ENCODE measurements around the gene WDR45B. TPM values are rescaled to one million over a fixed set of nuclear protein-coding genes. Genes with fewer than 3 reads are reported as not detected.

WDR45B gene
- total RNA-seq, 4 donors from 2014 or later, result 68.1 to 111 (median 83.2) TPM

DNA sequence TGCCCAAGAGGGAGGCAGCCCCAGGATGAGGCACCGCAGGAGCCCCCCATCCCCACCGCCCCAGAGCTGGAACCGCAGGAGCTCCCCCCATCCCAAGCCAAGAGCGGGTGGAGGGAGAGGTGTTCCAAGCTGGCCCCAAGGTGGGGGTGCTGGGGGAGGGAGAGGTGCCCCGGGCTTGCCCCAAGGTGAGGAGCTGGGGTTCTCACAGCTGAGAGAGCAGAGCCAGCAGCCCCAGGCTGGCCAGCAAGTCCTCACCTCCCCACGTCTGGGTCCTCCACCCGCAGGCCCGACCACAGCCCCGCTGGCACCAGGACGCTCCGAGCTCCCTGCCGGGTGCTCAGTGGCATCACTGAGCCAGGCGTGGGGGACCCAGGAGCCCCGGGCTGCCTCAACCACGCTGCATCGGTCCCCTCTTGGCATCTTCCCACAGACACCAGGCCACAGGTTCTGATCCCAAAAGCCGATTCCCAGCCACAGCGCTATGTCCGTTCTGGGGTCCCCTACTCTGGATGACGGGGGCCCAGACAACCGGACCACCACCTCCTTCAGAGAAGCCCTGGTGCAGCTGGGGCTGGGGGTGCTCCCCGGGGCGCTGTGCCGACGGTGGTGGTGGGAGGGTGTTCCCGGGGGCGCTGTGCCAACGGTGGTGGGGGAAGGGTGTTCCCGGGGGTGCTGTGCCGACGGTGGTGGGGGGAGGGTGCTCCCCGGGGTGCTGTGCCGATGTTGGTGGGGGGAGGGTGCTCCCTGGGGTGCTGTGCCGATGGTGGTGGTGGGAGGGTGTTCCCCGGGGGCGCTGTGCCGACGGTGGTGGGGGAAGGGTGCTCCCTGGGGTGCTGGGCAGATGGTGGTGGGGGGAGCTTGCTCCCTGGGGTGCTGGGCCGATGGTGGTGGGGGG is 15.4 kb upstream of the WDR45B start:
- no peak for DNase-seq (ENCODE audit: low spot score in 2 of 2)
- intact Hi-C loops (cut with DNase I; ENCODE audit: low total_unique reads), result no loop called here
- TF ChIP-seq, protein P1, sequence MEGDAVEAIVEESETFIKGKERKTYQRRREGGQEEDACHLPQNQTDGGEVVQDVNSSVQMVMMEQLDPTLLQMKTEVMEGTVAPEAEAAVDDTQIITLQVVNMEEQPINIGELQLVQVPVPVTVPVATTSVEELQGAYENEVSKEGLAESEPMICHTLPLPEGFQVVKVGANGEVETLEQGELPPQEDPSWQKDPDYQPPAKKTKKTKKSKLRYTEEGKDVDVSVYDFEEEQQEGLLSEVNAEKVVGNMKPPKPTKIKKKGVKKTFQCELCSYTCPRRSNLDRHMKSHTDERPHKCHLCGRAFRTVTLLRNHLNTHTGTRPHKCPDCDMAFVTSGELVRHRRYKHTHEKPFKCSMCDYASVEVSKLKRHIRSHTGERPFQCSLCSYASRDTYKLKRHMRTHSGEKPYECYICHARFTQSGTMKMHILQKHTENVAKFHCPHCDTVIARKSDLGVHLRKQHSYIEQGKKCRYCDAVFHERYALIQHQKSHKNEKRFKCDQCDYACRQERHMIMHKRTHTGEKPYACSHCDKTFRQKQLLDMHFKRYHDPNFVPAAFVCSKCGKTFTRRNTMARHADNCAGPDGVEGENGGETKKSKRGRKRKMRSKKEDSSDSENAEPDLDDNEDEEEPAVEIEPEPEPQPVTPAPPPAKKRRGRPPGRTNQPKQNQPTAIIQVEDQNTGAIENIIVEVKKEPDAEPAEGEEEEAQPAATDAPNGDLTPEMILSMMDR (IDR thresholded peaks at IDR 0.05), result no peak
- no peak for TF ChIP-seq POLR2A (IDR thresholded peaks at IDR 0.05)
- no peak overlapping the region for H3K4me3 ChIP-seq (ENCODE audit: low read depth, poor library complexity, severe bottlenecking)
- WGBS, 2 donors, result 60 to 89% methylated on average over 4 to 22 of the region's 39 CpGs

DNA sequence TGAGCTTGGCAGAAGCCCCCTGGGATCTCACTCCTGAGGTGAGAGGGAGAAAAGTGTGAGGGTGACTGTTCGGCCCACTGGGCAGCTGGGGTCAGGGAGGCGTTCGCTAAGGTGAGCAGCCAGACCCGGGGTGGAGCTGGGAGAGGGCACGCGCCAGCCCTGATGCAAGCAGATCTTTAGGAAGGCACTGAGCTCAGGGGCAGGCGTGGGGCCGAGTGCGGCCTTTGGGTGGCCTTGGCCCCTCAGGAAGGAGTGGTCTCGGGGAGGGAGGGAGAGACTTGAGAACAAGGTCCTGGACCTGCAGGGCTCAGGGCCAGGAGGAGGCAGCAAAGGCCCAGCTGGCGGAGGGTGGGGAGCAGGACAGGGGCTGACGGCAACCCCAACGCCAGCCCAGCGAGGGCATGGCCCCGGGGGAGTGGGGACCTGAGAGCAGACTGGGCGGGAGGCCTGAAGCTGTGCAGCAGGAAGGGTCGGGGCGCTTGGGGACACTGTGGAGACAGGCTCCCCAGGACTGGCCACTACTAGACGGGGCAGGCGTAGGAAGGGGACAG is 14.5 kb upstream of the WDR45B start:
- no peak for DNase-seq (ENCODE audit: low spot score in 2 of 2)
- TF ChIP-seq, protein P1 (IDR thresholded peaks at IDR 0.05), result no peak
- TF ChIP-seq POLR2A (IDR thresholded peaks at IDR 0.05), result no peak
- intact Hi-C loops (cut with DNase I; ENCODE audit: low total_unique reads), result no loop called here
- 88 to 95% methylated on average over 20 of the region's 20 CpGs for WGBS, 2 donors
- H3K4me3 ChIP-seq (ENCODE audit: low read depth, poor library complexity, severe bottlenecking), result no peak overlapping the region

DNA sequence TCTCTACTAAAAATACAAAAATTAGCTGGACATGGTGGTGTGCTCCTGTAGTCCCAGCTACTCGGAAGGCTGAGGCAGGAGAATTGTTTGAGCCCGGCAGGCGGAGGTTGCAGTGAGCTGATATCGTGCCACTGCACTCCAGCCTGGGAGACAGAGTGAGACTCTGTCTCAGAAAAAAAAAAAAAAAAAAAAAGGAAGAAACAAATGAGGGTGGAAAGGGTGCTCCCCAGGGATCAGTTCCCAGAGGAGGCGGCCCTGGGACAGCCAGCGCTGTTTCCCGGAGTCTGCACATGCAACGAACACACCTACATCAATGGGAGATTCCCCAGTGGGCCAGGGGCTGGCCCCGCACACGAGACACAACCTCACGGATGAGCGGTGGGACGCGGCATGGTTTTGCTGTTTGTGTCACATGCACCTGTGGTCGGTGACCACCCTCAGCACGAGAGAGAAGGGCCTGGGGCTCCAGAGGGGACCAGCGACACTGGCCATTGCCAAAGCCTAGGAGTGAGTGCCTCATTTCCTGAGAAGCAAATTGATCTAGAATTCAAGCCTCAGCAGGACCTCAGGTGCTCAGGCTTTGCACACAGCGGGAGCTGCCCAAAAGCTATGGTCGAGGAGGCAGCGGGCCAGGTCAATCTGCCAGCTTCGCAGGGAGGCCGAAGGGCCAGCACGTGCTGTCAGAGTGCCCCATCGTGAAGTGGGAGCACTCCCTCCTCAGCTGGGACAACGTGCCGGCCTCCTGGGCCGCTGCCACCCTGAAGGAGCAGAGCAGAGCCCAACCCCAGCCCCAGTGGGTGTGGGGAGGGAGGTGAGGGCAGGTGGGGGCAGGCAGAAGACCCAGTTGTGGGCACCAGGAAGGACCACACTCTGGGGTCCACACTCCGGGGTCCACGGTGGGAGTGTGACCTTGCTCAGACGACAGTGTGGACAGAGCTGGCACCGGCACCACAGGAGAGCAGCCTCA is 13.8 kb upstream of the WDR45B start:
- intact Hi-C loops (cut with DNase I; ENCODE audit: low total_unique reads), result no loop called here

DNA sequence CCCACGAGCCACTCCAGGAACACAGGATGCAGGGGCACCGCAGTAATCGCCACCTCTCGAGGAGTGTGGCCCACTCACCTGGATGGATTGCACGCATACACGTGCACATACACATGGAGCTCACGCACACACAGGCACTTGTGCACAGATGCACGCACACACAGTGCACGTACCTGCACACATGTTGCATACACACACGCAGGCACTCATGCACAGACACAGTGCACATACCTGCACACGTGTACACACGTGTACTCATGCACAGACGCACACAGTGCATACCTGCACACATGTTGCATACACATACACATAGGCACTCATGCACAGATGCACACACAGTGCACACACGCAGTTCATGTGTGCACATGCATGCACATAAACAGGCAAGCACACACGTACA is 11.6 kb upstream of the WDR45B start:
- WGBS, 2 donors, result 94 to 96% methylated on average over 15 of the region's 15 CpGs
- intact Hi-C loops (cut with DNase I; ENCODE audit: low total_unique reads), result no loop called here

More for the DNA sequence above, 13.8 kb upstream of the WDR45B start:
- H3K4me3 ChIP-seq (ENCODE audit: low read depth, poor library complexity, severe bottlenecking), result no peak overlapping the region
- DNase-seq (ENCODE audit: low spot score in 2 of 2), result no peak
- WGBS, 2 donors, result 88 to 89% methylated on average over 31 of the region's 31 CpGs
- TF ChIP-seq POLR2A (IDR thresholded peaks at IDR 0.05), result no peak
- TF ChIP-seq, protein P1 (IDR thresholded peaks at IDR 0.05), result no peak

More for the DNA sequence above, 11.6 kb upstream of the WDR45B start:
- H3K4me3 ChIP-seq (ENCODE audit: low read depth, poor library complexity, severe bottlenecking), result no peak overlapping the region
- TF ChIP-seq, protein P1 (IDR thresholded peaks at IDR 0.05), result no peak
- no peak for TF ChIP-seq POLR2A (IDR thresholded peaks at IDR 0.05)
- DNase-seq (ENCODE audit: low spot score in 2 of 2), result no peak
